ENCODE results near the gene S100PBP. TPM values are rescaled to one million over a fixed set of nuclear protein-coding genes. Genes with fewer than 3 reads are reported as not detected.

S100PBP gene
- total and polyA plus RNA-seq, 2 donors: 24.6 to 29.1 TPM

- Histone ChIP-seq H3K4me3 (ENCODE audit: low read length in 2 of 2) (no peak overlapping the region), H3K36me3 (ENCODE audit: control insufficient read depth in 2 of 2, insufficient read depth in 2 of 2, low read length in 1 of 2) (no peaks in the 10 kb centered on the region), H3K9me3 (ENCODE audit: control insufficient read depth in 2 of 2, insufficient read depth in 1 of 2, low read length in 1 of 2) (no peaks in the 10 kb centered on the region), H3K27ac (ENCODE audit: low read depth in 1 of 2, low read length in 1 of 2) (no peak overlapping the region), H3K27me3 (ENCODE audit: control insufficient read depth in 2 of 2, insufficient read depth in 1 of 2, low read length in 1 of 2) (peaks cover 3 to 74% of the 10 kb centered on the region in 2 donors), H3K4me1 (ENCODE audit: control insufficient read depth in 2 of 2, insufficient read depth in 2 of 2, low read length in 2 of 2) (peaks cover 0 to 9% of the 10 kb centered on the region in 2 donors)
- 92% methylated on average over 13 of the region's 13 CpGs for WGBS
- no peak for DNase-seq (ENCODE audit: low read depth in 6 of 9, low spot score in 9 of 9)
Measured at GRCh38 chr1:32877211-32878110, 60.0 kb downstream of the S100PBP start.

DNA sequence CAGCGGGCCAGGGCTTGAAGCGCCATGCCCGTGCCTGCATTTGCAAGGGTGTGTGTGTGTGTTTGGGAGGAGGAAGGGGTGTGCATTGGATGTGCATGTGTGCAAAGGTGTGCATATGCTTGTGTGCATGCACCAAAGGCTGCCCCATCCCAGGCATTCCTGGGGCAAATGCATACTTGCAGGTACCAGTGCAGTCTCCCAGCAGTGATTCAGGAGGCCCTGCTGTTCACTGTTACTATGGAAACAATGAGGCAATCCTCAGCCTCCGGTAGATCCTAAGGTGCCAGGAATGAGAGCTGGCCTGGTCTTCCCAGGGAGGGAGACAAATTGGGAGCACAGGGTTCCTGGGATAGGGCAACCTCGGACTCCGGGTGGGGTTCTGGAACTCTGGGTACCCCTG, 60.7 kb downstream of the S100PBP start:
- WGBS: 90% methylated on average over 6 of the region's 6 CpGs
- H3K4me3 ChIP-seq (ENCODE audit: low read length in 2 of 2): no peak overlapping the region
- no peaks in the 10 kb centered on the region for H3K36me3 ChIP-seq (ENCODE audit: control insufficient read depth in 2 of 2, insufficient read depth in 2 of 2, low read length in 1 of 2)
- DNase-seq (ENCODE audit: low read depth in 6 of 9, low spot score in 9 of 9): no peak
- H3K9me3 ChIP-seq (ENCODE audit: control insufficient read depth in 2 of 2, insufficient read depth in 1 of 2, low read length in 1 of 2): no peaks in the 10 kb centered on the region
- peaks cover 2 to 75% of the 10 kb centered on the region in 2 donors for H3K27me3 ChIP-seq (ENCODE audit: control insufficient read depth in 2 of 2, insufficient read depth in 1 of 2, low read length in 1 of 2)
- no peak overlapping the region for H3K27ac ChIP-seq (ENCODE audit: low read depth in 1 of 2, low read length in 1 of 2)
- peaks cover 0 to 4% of the 10 kb centered on the region in 2 donors for H3K4me1 ChIP-seq (ENCODE audit: control insufficient read depth in 2 of 2, insufficient read depth in 2 of 2, low read length in 2 of 2)

- Histone ChIP-seq H3K36me3 (ENCODE audit: control insufficient read depth in 2 of 2, insufficient read depth in 2 of 2, low read length in 1 of 2) (no peaks in the 10 kb centered on the region), H3K27me3 (ENCODE audit: control insufficient read depth in 2 of 2, insufficient read depth in 1 of 2, low read length in 1 of 2) (peaks cover 2 to 75% of the 10 kb centered on the region in 2 donors), H3K4me3 (ENCODE audit: low read length in 2 of 2) (no peak overlapping the region), H3K4me1 (ENCODE audit: control insufficient read depth in 2 of 2, insufficient read depth in 2 of 2, low read length in 2 of 2) (peaks cover 0 to 4% of the 10 kb centered on the region in 2 donors), H3K9me3 (ENCODE audit: control insufficient read depth in 2 of 2, insufficient read depth in 1 of 2, low read length in 1 of 2) (no peaks in the 10 kb centered on the region), H3K27ac (ENCODE audit: low read depth in 1 of 2, low read length in 1 of 2) (no peak overlapping the region)
- 91% methylated on average over 5 of the region's 5 CpGs for WGBS
- DNase-seq (ENCODE audit: low read depth in 6 of 9, low spot score in 9 of 9): no peak
Measured at GRCh38 chr1:32878637-32879041, 61.2 kb downstream of the S100PBP start.

GRCh38 chr1:32881291-32881690, 63.8 kb downstream of the S100PBP start:
- no peak overlapping the region for H3K4me3 ChIP-seq (ENCODE audit: low read length in 2 of 2)
- DNase-seq (ENCODE audit: low read depth in 6 of 9, low spot score in 9 of 9): no peak
- 92% methylated on average over 5 of the region's 5 CpGs for WGBS
- H3K4me1 ChIP-seq (ENCODE audit: control insufficient read depth in 2 of 2, insufficient read depth in 2 of 2, low read length in 2 of 2): peaks cover 0 to 3% of the 10 kb centered on the region in 2 donors
- no peak overlapping the region for H3K27ac ChIP-seq (ENCODE audit: low read depth in 1 of 2, low read length in 1 of 2)
- peaks cover 22 to 81% of the 10 kb centered on the region in 2 donors for H3K27me3 ChIP-seq (ENCODE audit: control insufficient read depth in 2 of 2, insufficient read depth in 1 of 2, low read length in 1 of 2)
- H3K36me3 ChIP-seq (ENCODE audit: control insufficient read depth in 2 of 2, insufficient read depth in 2 of 2, low read length in 1 of 2): no peaks in the 10 kb centered on the region
- H3K9me3 ChIP-seq (ENCODE audit: control insufficient read depth in 2 of 2, insufficient read depth in 1 of 2, low read length in 1 of 2): peaks cover 0 to 3% of the 10 kb centered on the region in 2 donors

DNA sequence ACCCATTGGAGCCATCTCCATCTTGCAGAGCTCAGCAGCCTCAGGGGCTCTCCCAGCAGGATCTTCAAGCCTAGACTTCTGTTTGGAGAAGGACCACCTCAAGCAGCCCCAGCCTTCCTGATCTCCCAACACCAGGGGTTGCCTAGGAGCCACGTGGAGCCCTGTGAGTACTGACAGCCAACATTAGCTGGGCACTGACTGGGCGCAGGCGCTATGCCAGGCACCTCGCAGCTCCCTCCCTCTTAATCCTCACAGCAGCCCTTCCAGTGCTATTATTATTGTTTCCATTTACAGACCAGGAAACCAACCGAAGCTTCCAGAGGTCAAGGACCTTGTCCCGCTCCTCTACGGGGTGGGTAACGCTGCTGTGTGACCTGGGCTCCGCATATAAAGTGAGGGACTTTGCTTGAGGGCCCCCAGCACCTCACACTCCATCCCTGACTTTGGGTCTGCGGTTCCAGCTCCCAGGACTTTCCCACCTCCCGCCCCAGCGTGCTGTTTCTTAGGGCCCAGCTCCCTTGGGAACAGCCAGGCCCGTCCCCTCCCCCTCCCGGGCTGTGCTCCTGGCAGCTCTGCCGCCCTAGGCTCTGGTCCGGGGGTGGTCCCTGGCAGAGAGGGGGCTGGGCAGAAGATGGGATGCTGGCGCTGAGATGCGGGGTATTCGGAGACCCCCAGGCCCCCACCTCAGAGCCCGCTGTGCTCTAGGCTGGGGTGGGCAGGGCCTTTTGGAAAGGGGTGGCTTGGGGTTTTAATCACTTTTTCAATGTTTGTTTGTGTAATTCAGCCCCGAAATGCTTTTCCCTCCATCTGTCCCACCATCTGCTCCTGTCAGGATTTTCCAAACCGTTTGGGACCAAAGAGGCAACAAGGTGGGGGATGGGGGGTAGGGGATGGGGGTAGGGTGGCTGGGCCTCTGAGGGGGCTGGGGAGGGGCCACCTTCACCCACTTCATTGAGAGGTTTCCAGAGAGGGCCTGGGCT, 64.7 kb downstream of the S100PBP start:
- Histone ChIP-seq H3K36me3 (ENCODE audit: control insufficient read depth in 2 of 2, insufficient read depth in 2 of 2, low read length in 1 of 2) (no peaks in the 10 kb centered on the region), H3K9me3 (ENCODE audit: control insufficient read depth in 2 of 2, insufficient read depth in 1 of 2, low read length in 1 of 2) (peaks cover 0 to 3% of the 10 kb centered on the region in 2 donors), H3K27ac (ENCODE audit: low read depth in 1 of 2, low read length in 1 of 2) (no peak overlapping the region), H3K4me1 (ENCODE audit: control insufficient read depth in 2 of 2, insufficient read depth in 2 of 2, low read length in 2 of 2) (peaks cover 0 to 4% of the 10 kb centered on the region in 2 donors), H3K4me3 (ENCODE audit: low read length in 2 of 2) (no peak overlapping the region), H3K27me3 (ENCODE audit: control insufficient read depth in 2 of 2, insufficient read depth in 1 of 2, low read length in 1 of 2) (peaks cover 30 to 81% of the 10 kb centered on the region in 2 donors)
- 36% methylated on average over 22 of the region's 22 CpGs for WGBS
- no peak for DNase-seq (ENCODE audit: low read depth in 6 of 9, low spot score in 9 of 9)

GRCh38 chr1:32883338-32884031, 66.0 kb downstream of the S100PBP start:
- WGBS: 85% methylated on average over 7 of the region's 7 CpGs

DNA sequence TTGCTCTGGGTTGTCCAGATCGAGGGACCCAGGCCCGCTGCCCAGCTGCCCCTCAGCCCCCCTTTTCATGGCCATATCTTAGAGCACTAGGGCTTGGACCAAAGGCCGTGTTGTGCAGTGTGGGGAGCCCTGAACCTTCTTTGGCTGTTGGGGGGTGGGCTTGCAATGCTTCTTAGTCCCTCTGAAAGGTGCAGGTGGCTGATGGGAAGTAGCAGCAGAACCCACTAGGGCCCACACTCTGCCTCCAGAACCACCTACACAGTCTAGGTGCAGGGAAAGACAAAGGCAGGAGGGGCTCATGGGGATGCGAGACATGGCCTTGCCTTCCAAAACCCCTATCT, 66.5 kb downstream of the S100PBP start:
- DNase-seq (ENCODE audit: low read depth in 6 of 9, low spot score in 9 of 9): no peak
- 56% methylated on average over 4 of the region's 4 CpGs for WGBS
- Histone ChIP-seq H3K36me3 (ENCODE audit: control insufficient read depth in 2 of 2, insufficient read depth in 2 of 2, low read length in 1 of 2) (no peaks in the 10 kb centered on the region), H3K27me3 (ENCODE audit: control insufficient read depth in 2 of 2, insufficient read depth in 1 of 2, low read length in 1 of 2) (peaks cover 34 to 82% of the 10 kb centered on the region in 2 donors), H3K9me3 (ENCODE audit: control insufficient read depth in 2 of 2, insufficient read depth in 1 of 2, low read length in 1 of 2) (peaks cover 0 to 3% of the 10 kb centered on the region in 2 donors), H3K4me1 (ENCODE audit: control insufficient read depth in 2 of 2, insufficient read depth in 2 of 2, low read length in 2 of 2) (peaks cover 0 to 4% of the 10 kb centered on the region in 2 donors), H3K27ac (ENCODE audit: low read depth in 1 of 2, low read length in 1 of 2) (no peak overlapping the region), H3K4me3 (ENCODE audit: low read length in 2 of 2) (no peak overlapping the region)

More at GRCh38 chr1:32883338-32884031, 66.0 kb downstream of the S100PBP start:
- H3K4me3 ChIP-seq (ENCODE audit: low read length in 2 of 2): no peak overlapping the region
- no peak overlapping the region for H3K27ac ChIP-seq (ENCODE audit: low read depth in 1 of 2, low read length in 1 of 2)
- no peaks in the 10 kb centered on the region for H3K36me3 ChIP-seq (ENCODE audit: control insufficient read depth in 2 of 2, insufficient read depth in 2 of 2, low read length in 1 of 2)
- H3K27me3 ChIP-seq (ENCODE audit: control insufficient read depth in 2 of 2, insufficient read depth in 1 of 2, low read length in 1 of 2): peaks cover 32 to 81% of the 10 kb centered on the region in 2 donors
- peaks cover 0 to 3% of the 10 kb centered on the region in 2 donors for H3K9me3 ChIP-seq (ENCODE audit: control insufficient read depth in 2 of 2, insufficient read depth in 1 of 2, low read length in 1 of 2)
- no peak for DNase-seq (ENCODE audit: low read depth in 6 of 9, low spot score in 9 of 9)
- H3K4me1 ChIP-seq (ENCODE audit: control insufficient read depth in 2 of 2, insufficient read depth in 2 of 2, low read length in 2 of 2): peaks cover 0 to 4% of the 10 kb centered on the region in 2 donors

DNA sequence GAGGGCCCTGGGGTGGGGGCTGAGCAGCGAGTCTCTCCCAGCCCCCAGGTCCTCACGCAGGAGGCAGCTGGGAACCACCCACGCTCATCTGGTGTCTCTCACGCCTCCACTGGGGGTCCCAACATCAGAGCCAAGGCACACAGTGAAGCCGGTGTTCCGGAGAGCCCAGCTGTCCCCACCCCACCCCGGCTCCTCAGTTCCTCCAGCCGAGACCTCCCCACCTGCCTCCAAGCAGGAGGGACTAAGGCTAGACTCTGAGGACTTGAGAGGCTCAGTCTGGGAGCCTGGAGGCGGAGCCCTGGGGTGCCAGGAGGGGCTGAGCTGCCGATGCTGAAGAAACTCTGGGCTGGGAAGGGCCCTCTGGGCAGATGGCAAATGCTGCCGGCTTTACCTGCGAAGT, 67.3 kb downstream of the S100PBP start:
- DNase-seq (ENCODE audit: low read depth in 6 of 9, low spot score in 9 of 9): no peak
- 54% methylated on average over 12 of the region's 12 CpGs for WGBS
- H3K4me3 ChIP-seq (ENCODE audit: low read length in 2 of 2): no peak overlapping the region
- H3K36me3 ChIP-seq (ENCODE audit: control insufficient read depth in 2 of 2, insufficient read depth in 2 of 2, low read length in 1 of 2): no peaks in the 10 kb centered on the region
- peaks cover 0 to 4% of the 10 kb centered on the region in 2 donors for H3K4me1 ChIP-seq (ENCODE audit: control insufficient read depth in 2 of 2, insufficient read depth in 2 of 2, low read length in 2 of 2)
- H3K27ac ChIP-seq (ENCODE audit: low read depth in 1 of 2, low read length in 1 of 2): no peak overlapping the region
- peaks cover 34 to 86% of the 10 kb centered on the region in 2 donors for H3K27me3 ChIP-seq (ENCODE audit: control insufficient read depth in 2 of 2, insufficient read depth in 1 of 2, low read length in 1 of 2)
- peaks cover 0 to 3% of the 10 kb centered on the region in 2 donors for H3K9me3 ChIP-seq (ENCODE audit: control insufficient read depth in 2 of 2, insufficient read depth in 1 of 2, low read length in 1 of 2)

Measured in thymus (tissue), 11 donors.